Measurements from ENCODE around the gene CATSPER1. TPM values are rescaled to one million over a fixed set of nuclear protein-coding genes. Genes with fewer than 3 reads are reported as not detected.
A peak's percentile ranks its signal among the peaks of the same experiment; 100 is the strongest.

CATSPER1 gene
- total and polyA plus RNA-seq, 2 of the 13 experiments (the other 11 are each of a cell fraction or from before 2014, with no cell fraction given): 0.17 TPM; not detected in 1

- TF ChIP-seq THRA (CRISPR knock-in tag; IDR thresholded peaks at IDR 0.05; ENCODE audit: borderline replicate concordance) (peak; percentile 24; the same call in 1 of the 2 replicates), ZSCAN20 (CRISPR knock-in tag; IDR thresholded peaks at IDR 0.05; ENCODE audit: borderline replicate concordance) (no peak), GPBP1L1 (CRISPR knock-in tag; IDR thresholded peaks at IDR 0.05) (no peak), ZNF577 (CRISPR knock-in tag; IDR thresholded peaks at IDR 0.05; ENCODE audit: borderline replicate concordance, low read depth) (no peak), ZNF253 (CRISPR knock-in tag; IDR thresholded peaks at IDR 0.05; ENCODE audit: borderline replicate concordance) (no peak), ZSCAN31 (CRISPR knock-in tag; IDR thresholded peaks at IDR 0.05; ENCODE audit: low read depth) (0 out of 2 replicates have a peak, but pooled peaks have one; percentile 7), IRF2 (CRISPR knock-in tag; IDR thresholded peaks at IDR 0.05) (no peak), AGO1 (IDR thresholded peaks at IDR 0.05; ENCODE audit: low read depth, low read length, poor library complexity, severe bottlenecking) (peak; percentile 34), EHMT2 (IDR thresholded peaks at IDR 0.05; ENCODE audit: borderline replicate concordance, low read depth, low read length) (no peak), ZIK1 (CRISPR knock-in tag; IDR thresholded peaks at IDR 0.05; ENCODE audit: borderline replicate concordance, low read depth) (no peak), DNMT3B (CRISPR knock-in tag; conservative IDR thresholded peaks at IDR 0.05) (no peak), SMAD3 (CRISPR knock-in tag; IDR thresholded peaks at IDR 0.05) (no peak), ZNF687 (CRISPR knock-in tag; IDR thresholded peaks at IDR 0.05) (no peak), ZNF670 (CRISPR knock-in tag; IDR thresholded peaks at IDR 0.05; ENCODE audit: borderline replicate concordance) (0 out of 2 replicates have a peak, but pooled peaks have one; percentile 35), RBFOX2 (IDR thresholded peaks at IDR 0.05; ENCODE audit: low read depth, low read length) (peak; percentile 22; the same call in 1 of the 2 replicates), PCBP1 (IDR thresholded peaks at IDR 0.05; ENCODE audit: borderline replicate concordance, low read depth, low read length) (no peak), DRAP1 (CRISPR knock-in tag; IDR thresholded peaks at IDR 0.05) (no peak), SP5 (CRISPR knock-in tag; IDR thresholded peaks at IDR 0.05; ENCODE audit: borderline replicate concordance, low read depth) (no peak), ZBTB26 (CRISPR knock-in tag; IDR thresholded peaks at IDR 0.05; ENCODE audit: borderline replicate concordance) (0 out of 2 replicates have a peak, but pooled peaks have one; percentile 31), ASH2L (IDR thresholded peaks at IDR 0.05; ENCODE audit: insufficient read length, low read depth, low read length) (peak; percentile 18), TBX2 (CRISPR knock-in tag; IDR thresholded peaks at IDR 0.05; ENCODE audit: borderline replicate concordance) (no peak)
Observed at GRCh38 chr11:66002648-66003225, 23.5 kb downstream of the CATSPER1 start (continued).
